GM23338 (cell line): Measurements from ENCODE around the gene AP3M1. TPM values are rescaled to one million over a fixed set of nuclear protein-coding genes. Genes with fewer than 3 reads are reported as not detected.

ENCODE experiments used
- CREB1 ChIP-seq: fragments of 250-450 bp; sonication (Bioruptor Pico); IDR thresholded peaks from 2 replicates; pipeline ENCODE4 v1.5.0; 2020; ENCODE audit warnings: low read depth, mild to moderate bottlenecking, moderate library complexity
- EZH2 ChIP-seq: fragments of 200-600 bp; sonication (generic); IDR thresholded peaks from one replicate; pipeline ENCODE4 v1.8.0; 2017; ENCODE audit warnings: antibody characterized with exemption, mild to moderate bottlenecking, low read depth; ENCODE audit not compliant: unreplicated experiment
- EZH2phosphoT487 ChIP-seq: fragments of 200-600 bp; sonication (generic); IDR thresholded peaks from one replicate; pipeline ENCODE4 v1.8.1; 2018; ENCODE audit warnings: antibody characterized with exemption; ENCODE audit not compliant: unreplicated experiment
- JUNB ChIP-seq: IDR thresholded peaks from one replicate; pipeline ENCODE4 v1.6.1; 2016; ENCODE audit warnings: antibody characterized with exemption; ENCODE audit not compliant: unreplicated experiment
- REST ChIP-seq: IDR thresholded peaks from one replicate; pipeline ENCODE4 v1.6.1; 2018; ENCODE audit warnings: antibody characterized with exemption; ENCODE audit not compliant: unreplicated experiment
- ZNF114 ChIP-seq: fragments of 250-450 bp; sonication (Bioruptor Pico); IDR thresholded peaks from 2 replicates; pipeline ENCODE4 v1.5.0; 2020; ENCODE audit warnings: mild to moderate bottlenecking, moderate library complexity
- ZNF331 ChIP-seq: fragments of 250-450 bp; sonication (Bioruptor Pico); IDR thresholded peaks from 2 replicates; pipeline ENCODE4 v1.5.0; 2020; ENCODE audit warnings: low read depth, mild to moderate bottlenecking, moderate library complexity
- ZNF462 ChIP-seq: fragments of 250-450 bp; sonication (Bioruptor Pico); IDR thresholded peaks from 2 replicates; pipeline ENCODE4 v1.5.0; 2020; ENCODE audit warnings: mild to moderate bottlenecking, moderate library complexity
- polyA plus RNA-seq: library from polyadenylated mRNA; unstranded; fragments of >200 nt; fragmentation: Nextera tagmentation; extraction: Ambion mirVana; gene quantifications from 2 replicates; pipeline ENCODE4 v1.2.1, GENCODE V29; 2016
- total RNA-seq: library from RNA; depleted of rRNA; stranded (reverse); fragments of >200 nt; shearing (Covaris generic); gene quantifications from 2 replicates; pipeline ENCODE4 v1.2.3, GENCODE V29; 2014
- TF ChIP-seq, protein P1 (sequence below): IDR thresholded peaks from 2 replicates; pipeline ENCODE4 v1.6.1; 2016; ENCODE audit warnings: antibody characterized with exemption

The AP3M1 gene
- total and polyA plus RNA-seq, 2 experiments from 2014 or later, result 13.8 to 41.7 TPM

DNA sequence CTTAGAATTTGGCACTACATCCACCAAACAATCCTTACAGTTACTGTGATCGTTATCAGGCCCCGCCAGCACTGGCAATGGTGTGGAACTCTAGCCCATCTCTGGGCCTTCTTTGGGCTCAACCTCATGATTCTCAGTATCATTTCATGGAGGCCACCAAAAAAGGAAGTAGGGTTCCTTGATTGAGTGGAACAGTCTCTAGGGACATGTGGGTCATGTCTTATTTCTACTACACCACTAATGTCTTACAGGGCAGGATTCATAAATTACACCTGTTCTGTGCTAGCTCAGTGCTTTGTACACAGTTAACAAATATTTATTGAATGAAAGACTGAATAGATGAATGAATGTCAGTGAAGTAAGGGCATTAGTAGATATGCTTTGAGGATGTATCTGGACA, 53.9 kb downstream of the AP3M1 start (continued):
- TF ChIP-seq ZNF462 (no peak), JUNB (no peak), EZH2 (no peak), EZH2phosphoT487 (no peak), REST (no peak), CREB1 (CRISPR knock-in tag) (no peak), ZNF114 (CRISPR knock-in tag) (no peak), ZNF331 (CRISPR knock-in tag) (no peak)
- TF ChIP-seq, protein P1, sequence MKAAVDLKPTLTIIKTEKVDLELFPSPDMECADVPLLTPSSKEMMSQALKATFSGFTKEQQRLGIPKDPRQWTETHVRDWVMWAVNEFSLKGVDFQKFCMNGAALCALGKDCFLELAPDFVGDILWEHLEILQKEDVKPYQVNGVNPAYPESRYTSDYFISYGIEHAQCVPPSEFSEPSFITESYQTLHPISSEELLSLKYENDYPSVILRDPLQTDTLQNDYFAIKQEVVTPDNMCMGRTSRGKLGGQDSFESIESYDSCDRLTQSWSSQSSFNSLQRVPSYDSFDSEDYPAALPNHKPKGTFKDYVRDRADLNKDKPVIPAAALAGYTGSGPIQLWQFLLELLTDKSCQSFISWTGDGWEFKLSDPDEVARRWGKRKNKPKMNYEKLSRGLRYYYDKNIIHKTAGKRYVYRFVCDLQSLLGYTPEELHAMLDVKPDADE, result no peak
